Smooth muscle cell (in vitro differentiated cells): ENCODE results near the gene NPAS3. TPM values are rescaled to one million over a fixed set of nuclear protein-coding genes. Genes with fewer than 3 reads are reported as not detected.

Experiments used
- DNase-seq: peaks from one replicate; lab custom pipeline; 2025; ENCODE audit not compliant: unreplicated experiment; lab: John Stamatoyannopoulos, UW
- H2AFZ ChIP-seq: fragments of 200-600 bp; sonication (generic); 2 replicates; pipeline ENCODE4 v1.6.0; 2016; ENCODE audit warnings: antibody characterized with exemption, low read depth, mild to moderate bottlenecking
- H3F3A ChIP-seq: fragments of 200-600 bp; sonication (generic); 2 replicates; pipeline ENCODE4 v1.6.0; 2017; ENCODE audit warnings: antibody characterized with exemption, low read depth
- H3K27ac ChIP-seq: fragments of 200-600 bp; sonication (generic); 2 replicates; pipeline ENCODE4 v1.5.1; 2016; ENCODE audit warnings: low read depth, mild to moderate bottlenecking
- H3K27me3 ChIP-seq: fragments of 200-600 bp; sonication (generic); 2 replicates; pipeline ENCODE4 v1.6.1; 2016; ENCODE audit warnings: low read depth, mild to moderate bottlenecking
- H3K36me3 ChIP-seq: fragments of 200-600 bp; sonication (generic); 2 replicates; pipeline ENCODE4 v1.5.1; 2016; ENCODE audit warnings: low read depth
- H3K4me1 ChIP-seq: fragments of 200-600 bp; sonication (generic); 2 replicates; pipeline ENCODE4 v1.5.1; 2016; ENCODE audit warnings: low read depth
- H3K4me2 ChIP-seq: fragments of 200-600 bp; sonication (generic); 2 replicates; pipeline ENCODE4 v1.6.0; 2016; ENCODE audit warnings: mild to moderate bottlenecking
- H3K4me3 ChIP-seq: fragments of 200-600 bp; sonication (generic); 2 replicates; pipeline ENCODE4 v1.5.1; 2016; ENCODE audit warnings: mild to moderate bottlenecking
- H3K79me2 ChIP-seq: fragments of 200-600 bp; sonication (generic); 2 replicates; pipeline ENCODE4 v1.6.0; 2016; ENCODE audit warnings: low read depth, mild to moderate bottlenecking
- H3K9ac ChIP-seq: fragments of 200-600 bp; sonication (generic); 2 replicates; pipeline ENCODE4 v1.6.0; 2016; ENCODE audit warnings: low read depth
- H3K9me3 ChIP-seq: fragments of 200-600 bp; sonication (generic); replicated peaks from 2 replicates; pipeline ENCODE4 v1.5.1; 2016; ENCODE audit warnings: low read depth
- H4K20me1 ChIP-seq: fragments of 200-600 bp; sonication (generic); 2 replicates; pipeline ENCODE4 v1.6.0; 2016; ENCODE audit warnings: low read depth
- WGBS: methylation state at CpG from one replicate; pipeline ENCODE4 v1.1.7; 2016; ENCODE audit warnings: low lambda C conversion rate; 5-methylcytosine and 5-hydroxymethylcytosine counted together
- polyA plus RNA-seq: library from polyadenylated mRNA; unstranded; fragments of >200 nt; fragmentation: Nextera tagmentation; extraction: Ambion mirVana; gene quantifications from 2 replicates; pipeline ENCODE4 v1.2.1, GENCODE V29; 2016
- total RNA-seq: library from RNA; depleted of rRNA; stranded (reverse); fragments of >200 nt; gene quantifications from 2 replicates; pipeline ENCODE4 v1.2.3, GENCODE V29; 2014
- TF ChIP-seq, protein P1 (sequence below): fragments of 200-600 bp; sonication (generic); IDR thresholded peaks from 2 replicates; pipeline ENCODE4 v1.5.1; 2017; ENCODE audit warnings: borderline replicate concordance, mild to moderate bottlenecking, antibody characterized with exemption; ENCODE audit not compliant: insufficient read depth, poor library complexity, severe bottlenecking

The NPAS3 gene
- total and polyA plus RNA-seq, 2 experiments from 2014 or later: 0.79 to 2.0 TPM

DNA sequence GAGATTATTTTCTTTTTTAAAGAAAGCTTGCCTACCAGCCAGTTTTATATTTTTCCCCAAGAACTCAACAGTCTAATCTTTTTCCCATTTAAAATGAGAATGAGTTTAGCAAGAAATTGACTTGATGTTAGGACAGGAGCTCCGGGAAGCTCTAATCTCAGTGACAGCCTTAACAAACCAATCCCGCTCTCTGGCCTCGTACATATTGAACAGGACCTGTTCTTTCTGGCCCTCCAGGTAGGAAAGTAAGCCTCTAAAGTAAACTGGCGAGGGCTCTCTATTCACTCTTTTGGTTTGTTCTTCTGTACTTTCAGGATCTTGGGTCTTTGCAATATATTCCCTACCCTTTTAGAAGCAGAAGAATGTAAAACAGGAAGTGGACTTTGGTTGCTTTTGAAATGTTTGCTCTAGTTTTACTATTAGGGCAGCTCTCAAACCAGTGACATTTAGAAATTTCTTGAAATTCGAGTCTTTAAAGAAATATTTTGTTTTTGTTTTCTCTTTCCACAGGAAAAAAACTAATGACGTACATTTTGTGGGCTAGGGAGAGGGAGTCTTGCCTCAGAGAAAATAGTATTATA lies 17.9 kb upstream of the NPAS3 start:
- Histone ChIP-seq H3K9ac (no peak overlapping the region), H3K36me3 (no peaks in the 10 kb centered on the region), H3K79me2 (no peaks in the 10 kb centered on the region), H3F3A (no peaks in the 10 kb centered on the region), H3K9me3 (no peaks in the 10 kb centered on the region), H2AFZ (no peak overlapping the region), H3K4me2 (no peak overlapping the region), H3K4me3 (no peak overlapping the region), H3K27ac (no peak overlapping the region), H4K20me1 (no peaks in the 10 kb centered on the region), H3K4me1 (no peaks in the 10 kb centered on the region), H3K27me3 (no peaks in the 10 kb centered on the region)
- TF ChIP-seq, protein P1, sequence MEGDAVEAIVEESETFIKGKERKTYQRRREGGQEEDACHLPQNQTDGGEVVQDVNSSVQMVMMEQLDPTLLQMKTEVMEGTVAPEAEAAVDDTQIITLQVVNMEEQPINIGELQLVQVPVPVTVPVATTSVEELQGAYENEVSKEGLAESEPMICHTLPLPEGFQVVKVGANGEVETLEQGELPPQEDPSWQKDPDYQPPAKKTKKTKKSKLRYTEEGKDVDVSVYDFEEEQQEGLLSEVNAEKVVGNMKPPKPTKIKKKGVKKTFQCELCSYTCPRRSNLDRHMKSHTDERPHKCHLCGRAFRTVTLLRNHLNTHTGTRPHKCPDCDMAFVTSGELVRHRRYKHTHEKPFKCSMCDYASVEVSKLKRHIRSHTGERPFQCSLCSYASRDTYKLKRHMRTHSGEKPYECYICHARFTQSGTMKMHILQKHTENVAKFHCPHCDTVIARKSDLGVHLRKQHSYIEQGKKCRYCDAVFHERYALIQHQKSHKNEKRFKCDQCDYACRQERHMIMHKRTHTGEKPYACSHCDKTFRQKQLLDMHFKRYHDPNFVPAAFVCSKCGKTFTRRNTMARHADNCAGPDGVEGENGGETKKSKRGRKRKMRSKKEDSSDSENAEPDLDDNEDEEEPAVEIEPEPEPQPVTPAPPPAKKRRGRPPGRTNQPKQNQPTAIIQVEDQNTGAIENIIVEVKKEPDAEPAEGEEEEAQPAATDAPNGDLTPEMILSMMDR: no peak
- no peak for DNase-seq
- WGBS: 83% methylated on average over 6 of the region's 6 CpGs

DNA sequence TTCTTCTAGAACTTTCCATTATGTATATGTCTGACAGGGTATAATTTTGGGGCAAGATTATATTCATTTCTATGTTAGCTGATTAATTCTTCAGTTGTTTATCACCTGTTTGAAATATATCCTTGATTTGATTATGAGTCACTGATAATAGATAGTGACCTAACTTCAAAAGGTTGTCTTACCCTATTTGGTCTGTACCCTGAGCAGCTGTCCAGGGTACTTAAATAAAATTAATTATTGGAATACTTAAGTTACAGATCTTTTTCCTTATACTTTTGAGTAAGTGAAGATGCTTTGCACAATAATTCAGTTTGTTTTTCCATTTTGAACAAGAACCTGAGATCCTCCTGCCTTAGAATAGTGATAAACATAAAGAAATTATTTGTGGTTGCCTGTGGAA lies 13.2 kb upstream of the NPAS3 start:
- no peak overlapping the region for H3K4me2 ChIP-seq
- no peak overlapping the region for H3K9ac ChIP-seq
- H3F3A ChIP-seq: no peaks in the 10 kb centered on the region
- H3K4me1 ChIP-seq: no peaks in the 10 kb centered on the region
- H3K9me3 ChIP-seq: no peaks in the 10 kb centered on the region
- H3K27ac ChIP-seq: no peak overlapping the region
- H3K27me3 ChIP-seq: peaks cover 16% of the 10 kb centered on the region
- TF ChIP-seq, protein P1: no peak
- H3K79me2 ChIP-seq: no peaks in the 10 kb centered on the region
- H3K36me3 ChIP-seq: no peaks in the 10 kb centered on the region
- no peak overlapping the region for H2AFZ ChIP-seq
- no peak overlapping the region for H3K4me3 ChIP-seq
- no peak for DNase-seq
- H4K20me1 ChIP-seq: no peaks in the 10 kb centered on the region

DNA sequence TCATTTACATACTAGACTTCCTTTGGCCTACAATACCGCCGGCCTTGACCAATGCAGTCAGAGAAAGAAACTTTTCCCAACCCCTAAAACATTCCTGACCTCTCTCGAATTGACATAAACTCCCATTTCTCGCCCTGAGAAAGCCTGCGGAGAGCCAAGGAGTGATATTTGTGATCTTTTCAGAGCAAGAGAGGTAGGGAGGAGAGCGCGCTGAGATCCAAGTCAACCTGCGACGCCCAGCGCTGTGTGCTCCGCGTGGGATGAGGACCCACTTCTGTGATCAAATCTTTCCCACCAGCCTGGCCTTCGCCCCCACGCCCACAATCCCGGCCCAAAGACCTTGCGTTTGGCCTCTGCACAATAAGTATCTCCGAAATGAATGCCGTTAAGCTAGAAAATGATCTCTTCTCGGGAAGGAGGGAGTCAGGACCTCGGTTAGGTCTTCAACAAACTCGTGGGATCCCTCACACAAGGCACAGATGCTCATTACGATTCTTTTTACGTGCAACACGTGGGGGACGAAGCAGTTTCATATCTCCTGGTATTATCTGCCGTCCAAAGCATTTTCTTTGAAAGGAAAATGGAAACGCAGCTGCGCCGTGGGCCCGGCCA lies 6.3 kb upstream of the NPAS3 start:
- no peak for DNase-seq
- Histone ChIP-seq H3K27me3 (peaks cover 84% of the 10 kb centered on the region), H3K36me3 (no peaks in the 10 kb centered on the region), H3K4me2 (peak overlapping the region; percentile 91), H3K4me1 (peaks cover 25% of the 10 kb centered on the region), H3K9me3 (no peaks in the 10 kb centered on the region), H3F3A (peaks cover under 1% of the 10 kb centered on the region), H3K9ac (no peak overlapping the region), H4K20me1 (peaks cover 2% of the 10 kb centered on the region), H3K79me2 (no peaks in the 10 kb centered on the region), H2AFZ (peak overlapping the region; percentile 20), H3K27ac (no peak overlapping the region), H3K4me3 (peak overlapping the region; percentile 47)
- TF ChIP-seq, protein P1: no peak
- WGBS: 13% methylated on average over 30 of the region's 30 CpGs
